Activated CD8-positive, alpha-beta memory T cell treated with anti-CD3 and anti-CD28 coated beads, Interleukin-2, amount 50 U/mL, for 48 hours (primary cell): Measurements from ENCODE around the gene GPR137B.
"Not testable (repeated sequence)": the region's sequence is repeated elsewhere in the genome, so short reads cannot be mapped to it uniquely, and the experiment has no call there.

Experiments
- DNase-seq: peaks from one replicate; pipeline ENCODE4 v3.0.0-alpha.2; 2020

Gene GPR137B

DNA sequence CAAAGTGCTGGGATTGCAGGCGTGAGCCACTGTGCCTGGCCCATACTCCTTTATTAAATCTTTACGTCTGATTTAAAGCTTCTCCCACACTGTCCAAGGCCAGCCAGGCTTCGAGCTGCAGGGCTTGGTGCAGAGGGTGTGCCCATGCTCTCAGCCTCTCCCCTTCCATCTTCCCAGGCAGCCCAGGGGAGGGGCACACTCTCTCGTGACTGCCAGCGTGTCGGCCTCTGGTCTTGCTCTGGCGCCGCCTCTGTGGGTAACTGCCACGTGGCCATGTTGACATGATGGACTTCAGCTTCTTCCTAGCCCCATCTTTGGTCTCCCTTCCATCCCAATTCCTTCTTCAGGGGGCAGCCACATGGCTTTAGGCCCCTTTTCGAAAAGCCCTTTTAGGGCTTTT lies 4.7 kb downstream of the GPR137B start:
- no peak for DNase-seq

DNA sequence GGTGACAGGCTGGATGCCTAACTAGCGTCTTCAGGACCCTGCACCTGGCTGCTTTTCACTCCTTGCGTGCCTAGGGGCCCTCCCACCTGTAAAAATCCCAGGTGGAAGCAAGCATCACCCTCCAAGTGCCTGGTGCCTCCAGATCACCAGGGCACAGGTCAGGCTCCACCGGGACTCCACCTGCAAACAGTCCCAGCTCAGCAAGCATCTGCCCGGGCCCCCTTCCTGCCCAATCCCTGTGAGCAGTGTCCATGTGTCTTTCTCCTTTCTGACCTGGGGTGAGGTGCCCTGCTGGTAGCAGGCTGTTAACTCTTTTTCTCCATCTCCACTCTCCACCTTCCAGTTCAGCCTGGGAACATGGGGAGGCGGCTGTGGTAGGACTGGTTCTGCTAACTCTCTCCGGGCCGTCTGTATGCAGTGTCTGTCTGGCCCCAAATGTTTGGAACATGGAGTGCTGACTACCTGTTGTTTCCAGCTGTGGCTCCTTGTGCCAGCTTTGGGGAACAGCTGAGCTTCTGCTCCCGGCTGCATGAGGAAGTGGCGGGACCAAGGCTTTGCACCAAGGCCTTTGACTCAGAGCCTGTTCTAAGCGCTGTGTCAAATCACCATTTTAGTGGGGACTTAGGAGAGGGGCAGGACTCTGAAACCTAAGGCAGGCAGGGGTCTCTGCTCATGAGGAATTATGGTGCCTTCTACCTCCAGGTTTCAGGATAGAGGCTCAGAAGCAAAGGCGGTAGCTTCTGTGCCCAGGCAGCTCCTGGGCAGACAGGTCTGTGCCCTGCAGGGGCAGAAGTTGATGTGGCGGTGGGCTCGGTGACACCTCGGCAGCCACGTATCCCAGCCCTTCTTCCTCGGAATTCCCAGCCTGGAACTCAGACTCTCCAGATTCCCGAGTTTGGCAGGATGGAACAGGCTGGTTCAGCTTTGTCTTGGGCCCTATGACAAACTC lies 5.5 kb downstream of the GPR137B start:
- no peak for DNase-seq

DNA sequence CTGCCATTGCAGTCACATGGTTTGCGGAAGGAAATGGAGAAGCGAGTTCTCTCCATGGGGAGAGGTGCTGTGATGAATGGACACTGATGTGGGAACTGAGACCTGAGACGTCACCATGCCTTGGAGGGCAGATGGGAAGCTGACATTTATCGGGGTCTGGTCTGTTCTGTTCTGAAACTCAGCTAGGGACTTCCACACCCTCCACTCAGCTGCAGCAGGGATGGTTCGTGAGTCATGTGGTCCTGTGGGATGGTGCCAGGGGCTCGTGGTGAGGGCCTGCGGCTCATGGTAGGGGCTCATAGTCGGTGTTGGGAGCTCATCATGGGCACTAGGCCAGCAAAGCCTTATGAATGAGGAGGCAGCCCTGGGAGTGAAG lies 6.1 kb downstream of the GPR137B start:
- DNase-seq = no peak

DNA sequence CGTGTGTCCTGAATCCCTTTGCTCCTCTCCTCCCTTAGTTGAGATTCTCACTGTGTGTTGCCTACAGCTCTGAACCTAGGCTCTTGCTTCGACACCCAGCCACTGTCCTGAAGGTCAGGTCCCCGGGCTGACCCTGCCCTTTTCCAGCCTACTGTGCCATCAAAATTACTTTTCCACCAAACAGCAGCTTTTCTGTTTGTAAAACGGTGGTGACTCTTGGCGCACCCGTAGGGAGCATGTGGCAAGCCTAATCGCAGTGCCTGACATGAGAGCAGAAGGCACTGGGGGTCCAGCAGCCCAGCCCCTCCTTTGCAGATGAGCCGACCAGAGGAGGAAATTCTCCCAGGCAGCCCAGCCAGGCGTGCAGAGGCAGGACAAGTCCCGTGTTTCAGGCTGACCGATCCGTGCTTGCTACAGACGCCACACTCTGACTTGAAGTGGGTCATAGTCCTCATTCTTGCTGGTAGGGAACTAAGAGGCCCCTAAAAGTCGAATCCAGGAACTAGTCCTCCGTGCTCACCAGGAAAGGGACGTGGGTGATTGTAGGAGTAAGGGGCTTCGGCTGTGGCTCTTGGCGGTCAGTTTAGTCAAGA lies 6.8 kb downstream of the GPR137B start:
- DNase-seq = no peak

DNA sequence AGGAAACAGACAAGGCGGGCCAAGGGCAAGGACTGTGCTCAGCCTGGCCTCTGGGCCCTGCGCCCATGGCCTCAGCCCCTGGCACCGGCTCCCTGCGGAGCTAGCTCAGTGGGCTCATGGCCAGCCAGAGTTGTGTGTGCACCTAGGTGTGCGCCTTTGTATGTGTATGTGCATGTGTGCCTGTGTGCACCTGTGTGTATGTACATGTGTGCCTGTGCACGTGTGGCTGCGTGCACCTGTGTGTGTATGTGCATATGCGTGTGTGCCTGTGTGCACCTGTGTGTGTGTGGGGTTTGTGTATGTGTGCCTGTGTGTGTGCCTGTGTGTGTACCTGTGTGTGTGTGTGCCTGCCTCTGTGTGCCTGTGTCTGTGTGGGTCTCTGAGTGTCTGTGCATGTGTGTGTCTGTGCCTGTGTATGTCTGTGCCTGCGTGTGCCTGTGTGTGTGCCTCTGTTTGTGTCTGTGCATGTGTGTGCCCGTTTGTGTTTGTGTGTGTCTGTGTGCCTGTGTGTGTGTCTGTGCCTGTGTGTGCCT lies 7.4 kb downstream of the GPR137B start:
- no peak for DNase-seq

DNA sequence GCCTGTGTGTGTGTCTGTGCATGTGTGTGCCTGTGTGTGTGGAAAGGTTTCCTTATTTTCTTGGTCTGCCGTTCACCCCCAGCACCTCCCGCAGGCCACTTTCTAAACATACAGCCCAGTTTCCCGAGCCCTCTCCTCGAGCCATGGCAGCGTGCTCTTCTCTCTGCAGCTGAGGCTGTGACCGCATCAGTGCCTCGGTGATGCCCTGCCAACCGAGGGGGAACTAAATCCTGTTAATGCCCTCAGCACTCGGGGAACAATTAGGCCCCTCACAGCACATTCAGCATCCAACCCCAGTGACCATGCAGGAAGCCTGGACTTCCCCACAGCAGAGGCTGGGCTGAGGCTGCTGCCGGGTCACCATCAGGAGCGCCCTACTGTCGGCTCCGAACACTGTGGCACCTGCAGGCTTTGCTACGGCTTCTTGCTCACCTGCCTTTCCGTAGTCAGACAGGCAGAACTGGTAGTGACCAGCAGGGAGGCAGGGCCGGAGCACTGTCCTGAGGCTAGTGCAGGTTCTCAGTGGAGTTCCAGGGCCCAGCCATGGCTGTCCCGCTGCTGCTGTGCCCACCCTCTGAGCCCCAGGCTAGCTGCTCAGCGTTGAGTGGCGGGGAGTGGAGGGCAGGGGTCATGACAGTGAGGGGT lies 8.1 kb downstream of the GPR137B start:
- no peak for DNase-seq

DNA sequence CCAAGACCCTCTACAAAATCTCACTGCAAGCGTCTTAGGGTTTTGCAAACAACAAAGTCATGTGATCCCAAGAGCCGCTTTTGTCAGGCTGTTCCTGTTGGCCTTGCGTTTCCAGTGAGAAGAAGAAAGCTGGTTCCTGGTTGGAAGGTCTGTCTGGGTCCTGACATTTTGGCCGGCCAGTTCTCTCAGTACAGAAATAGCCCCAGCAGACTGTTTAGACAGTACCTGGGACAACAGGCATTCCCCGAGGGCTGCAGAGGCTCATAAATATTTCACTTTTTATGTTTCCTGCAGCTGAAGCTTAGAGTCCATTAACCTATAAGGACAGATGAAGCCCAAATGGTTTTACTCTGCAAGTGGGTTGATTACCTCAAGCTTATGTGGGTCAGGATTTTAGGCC lies 8.6 kb downstream of the GPR137B start:
- DNase-seq = no peak

DNA sequence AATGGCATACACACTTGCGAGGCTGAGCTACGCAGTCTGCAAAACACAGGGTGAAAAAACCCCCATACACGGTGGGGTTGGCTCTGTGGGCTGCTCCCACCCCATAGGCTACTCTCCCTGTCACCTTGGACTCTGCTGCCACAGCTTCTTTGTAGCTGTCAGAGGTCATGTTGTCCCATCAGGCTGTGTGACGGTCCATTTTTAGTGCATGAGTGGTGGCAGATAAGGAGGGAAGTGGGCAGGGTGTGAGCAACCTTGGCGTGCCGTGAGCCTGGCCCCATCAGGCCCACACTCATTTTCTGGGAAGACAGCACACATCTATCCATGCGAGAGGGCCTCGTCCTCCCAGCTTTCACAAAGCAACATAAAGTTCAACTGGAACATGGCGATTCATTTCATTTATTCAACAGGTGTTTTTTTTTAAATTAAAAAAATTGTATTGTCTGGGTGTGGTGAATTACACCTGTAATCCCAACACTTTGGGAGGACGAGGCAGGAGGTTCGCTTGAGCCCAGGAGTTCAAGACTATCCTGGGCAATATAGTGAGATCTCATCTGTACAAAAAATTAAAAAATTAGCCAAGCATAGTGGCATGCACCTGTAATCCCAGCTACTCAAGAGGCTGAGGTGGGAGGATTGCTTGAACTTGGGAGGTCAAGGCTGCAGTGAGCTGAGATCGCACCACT lies 9.5 kb downstream of the GPR137B start:
- DNase-seq = no peak

DNA sequence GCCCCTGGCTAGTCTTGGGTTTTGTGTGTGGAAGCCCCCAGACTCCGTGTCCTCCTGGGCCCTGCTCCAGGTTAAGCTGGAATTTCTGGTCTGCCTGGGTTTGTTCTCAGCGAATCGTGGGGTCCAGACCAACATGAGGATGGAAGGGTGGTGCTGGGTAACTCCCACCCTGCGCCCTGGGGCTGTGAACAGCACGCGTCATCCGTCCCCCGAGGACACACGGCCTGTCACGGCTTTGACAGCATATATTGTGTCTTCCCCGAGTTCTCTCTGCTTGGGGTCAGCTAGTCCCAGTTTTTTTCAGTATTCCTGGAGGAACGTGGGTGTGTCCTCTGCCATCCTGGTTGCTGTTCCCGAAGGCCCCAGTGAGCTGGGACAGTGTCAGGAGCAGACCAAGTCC lies 11.8 kb downstream of the GPR137B start:
- DNase-seq = no peak

DNA sequence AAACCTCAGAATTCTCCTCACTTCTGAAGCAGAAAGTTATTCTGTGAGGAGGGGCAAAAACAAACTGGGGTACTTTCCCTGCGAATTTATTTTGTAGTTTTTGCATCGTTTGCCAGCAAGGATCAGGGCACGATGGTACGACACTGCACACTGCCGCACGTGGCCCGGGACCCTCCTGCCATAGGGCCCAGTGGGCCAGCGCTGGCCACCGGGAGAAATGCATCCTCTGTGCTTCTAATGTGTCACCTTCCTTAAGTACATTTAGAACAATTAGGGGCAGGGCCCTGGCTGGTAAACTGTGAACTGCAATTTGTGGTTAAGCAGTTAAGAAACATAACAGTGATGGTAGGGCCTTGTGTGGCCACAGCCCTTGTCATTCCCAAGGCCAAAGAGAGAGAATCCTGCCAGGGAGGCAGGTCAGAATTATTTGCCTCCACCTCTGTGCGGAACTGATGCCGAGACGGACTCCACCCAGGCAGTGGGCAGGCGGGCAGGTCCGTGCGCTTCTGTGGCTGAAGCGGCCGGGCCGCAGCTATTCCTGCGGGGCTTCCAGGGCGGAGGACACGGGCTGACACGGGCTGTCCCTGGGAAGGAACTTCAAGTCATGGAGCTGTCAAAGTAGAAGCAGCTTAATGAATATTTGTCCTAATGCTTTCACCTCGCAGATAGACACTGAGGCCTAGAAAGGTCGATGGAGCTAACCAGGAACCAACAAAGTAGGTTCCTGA lies 12.5 kb downstream of the GPR137B start:
- DNase-seq = no peak

DNA sequence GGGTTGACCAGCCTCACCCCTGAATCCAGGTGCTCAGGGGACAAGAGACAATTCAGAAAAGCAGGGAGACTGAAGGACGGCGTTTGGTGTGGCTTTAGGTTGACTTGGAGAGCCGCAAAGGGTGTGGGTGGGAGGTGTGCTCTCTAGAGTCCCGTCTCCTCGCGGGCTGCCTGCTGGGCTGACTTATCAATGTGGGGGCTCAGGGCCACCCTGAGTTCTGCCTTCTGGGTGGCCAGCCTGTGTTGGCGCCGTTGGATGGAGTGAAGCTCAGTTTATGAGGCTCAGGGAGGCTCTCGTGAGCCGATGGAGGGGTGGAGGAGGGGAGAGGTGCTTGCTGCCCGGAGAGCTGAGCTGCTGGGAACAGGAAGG lies 13.0 kb downstream of the GPR137B start:
- DNase-seq = no peak

DNA sequence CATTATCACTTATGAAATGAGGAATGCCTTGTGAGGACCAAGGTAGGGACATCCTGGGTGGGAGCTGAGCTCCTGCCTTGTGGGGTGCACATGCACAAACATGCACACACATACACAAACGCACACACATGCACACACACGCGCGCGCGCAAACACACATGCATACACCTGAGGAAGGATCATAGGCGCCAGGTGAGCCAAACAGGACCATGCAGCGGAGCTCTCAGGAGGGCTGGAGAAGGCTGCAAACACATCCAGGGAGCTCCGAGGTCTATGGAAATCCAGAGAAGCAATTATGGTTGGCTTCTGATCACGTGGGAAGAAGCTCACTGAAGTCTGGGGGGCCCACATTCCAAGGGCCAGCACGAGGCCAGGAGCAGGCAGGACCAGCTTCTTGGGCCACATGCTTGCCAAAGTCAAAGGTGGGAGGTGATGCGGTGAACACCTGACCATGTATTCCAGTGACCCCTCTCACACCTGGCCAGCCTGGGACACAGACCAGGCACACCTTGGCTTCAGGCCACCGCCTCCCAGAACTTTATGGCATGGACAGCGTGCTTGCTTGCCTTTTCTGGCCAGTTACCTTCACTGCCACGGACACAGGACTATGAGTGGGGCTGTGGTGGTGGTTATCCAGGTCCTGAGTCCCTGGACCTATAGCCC lies 13.6 kb downstream of the GPR137B start:
- no peak for DNase-seq

DNA sequence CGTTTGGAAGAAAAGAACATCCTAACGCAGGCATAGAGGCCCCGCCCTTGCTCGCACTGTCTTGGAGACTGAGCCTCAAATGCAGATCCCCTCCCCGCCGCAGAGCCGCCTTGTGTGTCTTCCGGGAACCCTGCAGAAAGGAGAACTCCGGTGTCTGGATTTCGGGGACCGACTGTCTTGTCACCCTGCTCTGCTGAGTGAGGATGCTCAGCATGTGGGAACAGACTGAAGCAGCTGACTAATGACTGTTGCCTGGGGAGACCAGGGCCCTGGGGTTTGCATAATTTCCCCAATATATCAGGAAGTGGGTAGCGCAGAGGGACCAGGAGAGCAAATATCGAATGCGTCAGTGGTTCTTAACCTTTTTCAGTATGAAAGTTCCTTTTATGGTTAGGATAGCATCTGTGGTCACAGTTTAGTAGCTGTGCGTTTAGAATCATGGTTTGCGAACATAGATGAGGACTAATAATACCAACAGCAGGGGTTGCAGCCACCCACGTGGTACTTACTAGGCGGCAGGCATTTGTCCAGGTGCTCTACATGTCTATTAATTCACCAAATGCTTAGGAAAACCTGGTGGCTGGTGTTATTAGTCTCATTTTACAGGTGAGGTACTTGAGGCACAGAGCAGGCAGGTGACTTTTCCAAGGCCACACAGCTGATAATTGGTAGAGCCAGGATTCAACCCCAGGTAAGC lies 14.3 kb downstream of the GPR137B start:
- no peak for DNase-seq

DNA sequence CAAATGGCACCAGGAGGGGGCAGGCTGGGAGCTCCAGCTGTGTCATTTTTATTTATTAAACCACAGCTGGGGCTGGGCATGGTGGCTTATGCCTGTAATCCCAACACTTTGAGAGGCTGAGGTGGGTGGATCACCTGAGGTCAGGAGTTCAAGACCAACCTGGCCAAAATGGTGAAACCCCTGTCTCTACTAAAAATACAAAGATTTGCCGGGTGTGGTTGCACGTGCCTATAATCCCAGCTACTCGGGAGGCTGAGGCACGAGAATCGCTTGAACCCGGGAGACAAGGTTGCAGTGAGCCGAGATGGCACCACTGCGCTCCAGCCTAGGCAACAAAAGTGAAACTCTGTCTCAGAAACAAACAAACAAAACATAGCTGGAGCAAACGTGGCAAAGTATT lies 15.7 kb downstream of the GPR137B start:
- not testable (repeated sequence) for DNase-seq

DNA sequence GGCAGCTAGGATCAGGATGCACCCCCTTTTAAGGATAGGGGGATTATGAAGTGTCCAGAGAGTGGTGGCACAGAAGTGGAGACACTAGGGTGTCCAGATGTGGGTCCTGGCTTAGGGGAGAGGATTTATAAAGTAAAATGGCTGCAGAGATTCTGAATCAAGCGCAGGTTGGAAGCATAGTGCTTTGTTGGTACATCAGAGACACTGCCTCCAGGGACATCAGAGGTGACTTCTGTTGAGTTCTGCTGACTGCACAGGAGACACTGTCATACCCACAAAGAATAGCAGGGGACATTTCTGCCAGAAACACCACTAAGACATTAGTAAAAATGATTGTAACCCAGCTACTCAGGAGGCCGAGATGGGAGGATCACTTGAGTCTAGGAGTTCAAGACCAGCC lies 16.4 kb downstream of the GPR137B start:
- no peak for DNase-seq

DNA sequence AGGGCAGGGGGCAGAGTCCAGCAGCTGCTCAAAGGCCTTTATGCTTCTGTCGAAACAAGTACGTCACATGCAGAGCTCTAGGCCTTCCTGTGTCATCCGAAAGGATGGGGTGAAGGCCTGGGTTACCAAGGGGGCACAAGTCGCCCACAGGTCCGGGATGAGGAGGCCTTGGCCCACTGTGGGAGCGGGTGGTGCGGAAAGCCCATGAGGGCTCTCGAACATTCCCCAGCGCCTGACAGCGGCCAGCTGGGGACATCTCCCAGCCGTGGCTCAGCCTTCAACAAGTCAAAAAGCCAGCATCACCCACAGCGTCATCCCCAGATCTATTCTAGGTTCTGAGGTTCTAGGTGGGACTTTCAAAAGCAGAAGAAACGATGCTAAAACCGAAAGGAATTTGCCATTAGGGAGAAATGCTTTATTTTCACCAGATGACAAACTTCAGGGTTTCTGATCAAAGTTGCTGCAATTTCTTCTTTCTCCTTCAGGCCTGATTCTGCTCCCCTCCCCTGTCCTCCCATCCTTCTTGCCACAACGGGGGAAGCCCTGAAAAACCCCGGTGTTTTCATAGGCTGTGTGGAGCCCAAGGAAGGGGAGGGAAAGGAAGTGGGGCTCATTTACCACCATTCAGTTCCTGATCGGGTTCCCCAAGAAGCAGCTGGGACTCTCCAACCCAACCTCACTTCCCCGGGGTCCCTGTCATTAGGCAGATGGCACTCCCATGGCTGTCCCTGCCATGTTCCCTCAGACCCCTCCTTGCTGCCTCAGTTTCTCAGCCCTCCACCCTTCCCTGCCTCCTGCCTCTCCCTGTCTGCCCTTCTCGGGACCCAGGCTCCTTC lies 17.6 kb downstream of the GPR137B start:
- DNase-seq = no peak

DNA sequence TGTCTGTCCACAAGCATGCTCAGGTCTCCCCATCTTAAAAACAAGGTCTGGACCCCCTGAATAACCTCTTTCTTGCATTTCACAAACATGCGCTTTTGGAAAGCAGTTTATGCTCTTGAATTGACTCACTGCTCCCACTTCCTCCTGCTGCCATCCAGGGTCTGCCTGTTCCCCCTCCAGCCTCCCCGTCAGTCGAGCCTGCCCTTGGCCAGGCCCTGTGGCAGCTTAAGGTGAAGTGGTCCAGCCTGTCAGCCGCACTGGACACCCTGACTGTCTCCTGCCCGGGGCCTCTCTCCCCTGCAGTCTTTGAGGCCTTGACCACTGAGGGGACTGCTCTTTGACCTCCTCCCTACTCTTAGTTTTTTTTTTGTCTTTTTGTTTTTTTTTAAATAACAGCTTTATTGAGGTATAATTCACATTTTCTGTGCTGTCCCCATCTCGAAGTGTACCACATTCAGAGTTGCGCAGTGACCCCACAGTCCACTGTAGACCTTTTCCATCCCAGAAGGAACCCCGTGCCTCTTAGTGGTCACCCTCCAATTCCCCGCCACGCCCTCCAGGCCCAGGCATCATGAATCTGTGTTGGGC lies 18.3 kb downstream of the GPR137B start:
- DNase-seq = no peak

DNA sequence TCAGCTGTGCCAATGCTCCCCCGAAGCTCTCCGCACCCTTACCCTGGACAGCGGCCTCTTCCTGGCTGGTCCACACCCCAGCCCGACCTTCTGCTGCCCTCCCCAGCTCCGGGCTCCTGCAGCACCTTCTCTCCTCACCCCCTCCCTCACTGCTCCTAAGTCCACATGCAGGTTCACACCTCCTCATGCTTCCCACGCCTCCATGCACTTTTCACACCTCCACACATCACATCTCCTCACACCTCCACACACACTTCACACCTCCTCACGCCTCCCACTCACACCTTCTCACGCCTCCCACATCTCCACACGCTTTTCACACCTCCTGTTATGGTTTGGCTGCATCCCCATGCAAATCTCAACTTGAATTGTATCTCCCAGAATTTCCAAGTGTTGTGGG lies 18.9 kb downstream of the GPR137B start:
- no peak for DNase-seq

DNA sequence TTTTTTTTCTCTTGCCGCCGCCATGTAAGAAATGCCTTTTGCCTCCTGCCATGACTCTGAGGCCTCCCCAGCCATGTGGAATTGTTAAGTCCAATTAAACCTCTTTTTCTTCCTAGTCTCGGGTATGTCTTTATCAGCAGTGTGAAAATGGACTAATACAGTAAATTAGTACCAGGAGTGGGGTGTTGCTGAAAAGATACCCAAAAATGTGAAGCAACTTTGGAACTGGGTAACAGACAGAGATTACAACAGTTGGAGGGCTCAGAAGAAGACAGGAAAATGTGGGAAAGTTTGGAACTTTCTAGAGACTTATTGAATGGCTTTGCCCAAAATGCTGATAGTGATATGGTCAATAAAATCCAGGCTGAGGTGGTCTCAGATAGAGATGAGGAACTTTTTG lies 19.4 kb downstream of the GPR137B start:
- DNase-seq = not testable (repeated sequence)
